Karpas-422 (cell line): Measurements from ENCODE around the gene AXIN1. TPM values are rescaled to one million over a fixed set of nuclear protein-coding genes. Genes with fewer than 3 reads are reported as not detected.

ENCODE experiments used
- DNase-seq: peaks from one replicate; pipeline ENCODE4 v3.0.0-alpha.2; 2015
- H2AFZ ChIP-seq: fragments of 200-600 bp; sonication (generic); 2 replicates; pipeline ENCODE4 v1.6.1; 2014; ENCODE audit warnings: antibody characterized with exemption, low read length, mixed read lengths
- H3K27ac ChIP-seq: fragments of 200-600 bp; sonication (generic); 2 replicates; pipeline ENCODE4 v1.5.1; 2014; ENCODE audit warnings: mild to moderate bottlenecking, low read length, moderate library complexity
- H3K27me3 ChIP-seq: fragments of 200-600 bp; sonication (generic); 2 replicates; pipeline ENCODE4 v1.6.1; 2014; ENCODE audit warnings: low read length, mixed read lengths
- H3K36me3 ChIP-seq: fragments of 200-600 bp; sonication (generic); 2 replicates; pipeline ENCODE4 v1.6.1; 2014; ENCODE audit warnings: low read length, mixed read lengths; ENCODE audit not compliant: insufficient read depth
- H3K4me1 ChIP-seq: fragments of 200-600 bp; sonication (generic); 2 replicates; pipeline ENCODE4 v1.6.1; 2014; ENCODE audit warnings: mild to moderate bottlenecking, low read length, mixed read lengths
- H3K4me2 ChIP-seq: fragments of 200-600 bp; sonication (generic); 2 replicates; pipeline ENCODE4 v1.6.1; 2014; ENCODE audit warnings: low read length, low read depth, mild to moderate bottlenecking; ENCODE audit not compliant: poor library complexity, severe bottlenecking
- H3K4me3 ChIP-seq: fragments of 200-600 bp; sonication (generic); 2 replicates; pipeline ENCODE4 v1.5.1; 2014; ENCODE audit warnings: mild to moderate bottlenecking, antibody characterized with exemption, low read length, mixed read lengths
- H3K79me2 ChIP-seq: fragments of 200-600 bp; sonication (generic); 2 replicates; pipeline ENCODE4 v1.6.1; 2014; ENCODE audit warnings: mild to moderate bottlenecking, low read length, mixed read lengths
- H3K9ac ChIP-seq: fragments of 200-600 bp; sonication (generic); 2 replicates; pipeline ENCODE4 v1.6.0; 2014; ENCODE audit warnings: low read length
- H3K9me2 ChIP-seq: fragments of 200-600 bp; sonication (generic), shearing (Covaris generic); replicated peaks from 2 replicates; pipeline ENCODE4 v1.6.0; 2014; ENCODE audit warnings: mild to moderate bottlenecking, low read length, moderate library complexity; ENCODE audit not compliant: insufficient read depth
- H3K9me3 ChIP-seq: fragments of 300-700, 200-600 bp; sonication (generic); 2 replicates; pipeline ENCODE4 v1.6.1; 2014; ENCODE audit warnings: low read length, mixed read lengths
- H4K20me1 ChIP-seq: fragments of 200-600 bp; sonication (generic); 2 replicates; pipeline ENCODE4 v1.6.1; 2014; ENCODE audit warnings: mild to moderate bottlenecking, antibody characterized with exemption, low read length, low read depth; ENCODE audit not compliant: insufficient read depth
- total RNA-seq: library from RNA; depleted of rRNA; stranded (reverse); fragments of >200 nt; shearing (Covaris generic); gene quantifications from 2 replicates; pipeline ENCODE4 v1.2.3, GENCODE V29; 2014; ENCODE audit warnings: low replicate concordance

The AXIN1 gene
- total RNA-seq, 1 experiment from 2014 or later: 14.6 TPM

DNA sequence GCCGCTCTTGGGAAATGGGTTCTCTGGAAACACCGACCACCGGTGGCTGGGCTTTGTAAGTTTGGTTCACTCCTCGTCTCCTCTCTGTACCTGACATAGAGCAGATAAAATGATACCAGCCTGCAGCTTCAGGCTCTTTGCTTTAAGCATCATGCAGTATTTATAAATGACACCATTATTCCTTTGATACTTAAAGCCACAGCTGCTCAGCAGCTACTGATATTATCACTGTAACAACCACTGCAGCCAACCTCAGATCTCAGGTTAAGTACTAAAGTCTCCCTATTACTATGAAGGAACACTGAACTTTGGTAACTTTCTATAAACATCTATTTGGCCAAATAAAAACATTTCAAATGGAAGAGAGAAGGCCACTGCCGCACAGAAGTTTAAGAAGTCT, 34.9 kb downstream of the AXIN1 start:
- Histone ChIP-seq H3K4me2 (no peak overlapping the region), H3K9me3 (no peaks in the 10 kb centered on the region), H2AFZ (no peak overlapping the region), H3K27me3 (no peaks in the 10 kb centered on the region), H3K9me2 (no peaks in the 10 kb centered on the region), H3K9ac (no peak overlapping the region), H4K20me1 (peaks cover 21% of the 10 kb centered on the region; the same call in 1 of the 2 replicates), H3K79me2 (peaks cover 77% of the 10 kb centered on the region), H3K4me3 (no peak overlapping the region), H3K27ac (no peak overlapping the region), H3K4me1 (no peaks in the 10 kb centered on the region), H3K36me3 (no peaks in the 10 kb centered on the region)
- no peak for DNase-seq

DNA sequence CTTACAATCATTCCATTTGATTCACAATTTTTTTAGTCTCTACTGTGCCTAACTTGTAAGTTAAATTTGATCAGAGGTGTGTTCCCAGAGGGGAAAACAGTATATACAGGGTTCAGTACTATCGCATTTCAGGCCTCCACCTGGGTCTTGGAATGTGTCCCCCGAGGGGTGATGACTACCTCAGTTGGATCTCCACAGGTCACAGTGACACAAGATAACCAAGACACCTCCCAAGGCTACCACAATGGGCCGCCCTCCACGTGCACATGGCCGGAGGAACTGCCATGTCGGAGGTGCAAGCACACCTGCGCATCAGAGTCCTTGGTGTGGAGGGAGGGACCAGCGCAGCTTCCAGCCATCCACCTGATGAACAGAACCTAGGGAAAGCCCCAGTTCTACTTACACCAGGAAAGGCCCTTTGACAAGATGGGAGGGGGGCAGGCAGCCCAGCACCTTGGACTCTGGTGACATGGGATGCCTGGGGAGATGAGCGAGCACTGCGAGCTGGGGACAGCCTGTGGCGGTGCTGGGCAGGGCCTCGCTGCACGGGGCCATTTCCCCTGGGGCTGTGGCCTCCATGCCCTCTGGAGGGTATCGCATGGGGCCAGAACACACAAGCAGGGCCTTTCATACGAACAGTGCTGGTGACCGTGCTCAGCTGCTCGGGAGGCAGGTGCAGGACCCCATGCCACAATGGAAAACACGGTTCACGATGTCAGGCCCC, 35.6 kb downstream of the AXIN1 start:
- H3K79me2 ChIP-seq: peaks cover 74% of the 10 kb centered on the region
- H3K4me3 ChIP-seq: no peak overlapping the region
- H3K36me3 ChIP-seq: no peaks in the 10 kb centered on the region
- H2AFZ ChIP-seq: no peak overlapping the region
- DNase-seq: no peak
- H3K27ac ChIP-seq: no peak overlapping the region
- H3K4me1 ChIP-seq: no peaks in the 10 kb centered on the region
- no peak overlapping the region for H3K9ac ChIP-seq
- no peaks in the 10 kb centered on the region for H3K27me3 ChIP-seq
- H3K4me2 ChIP-seq: no peak overlapping the region
- H3K9me2 ChIP-seq: no peaks in the 10 kb centered on the region
- peaks cover 21% of the 10 kb centered on the region; the same call in 1 of the 2 replicates for H4K20me1 ChIP-seq
- no peaks in the 10 kb centered on the region for H3K9me3 ChIP-seq

- Histone ChIP-seq H3K79me2 (peaks cover 57% of the 10 kb centered on the region), H4K20me1 (peaks cover 21% of the 10 kb centered on the region; the same call in 1 of the 2 replicates), H3K9me3 (no peaks in the 10 kb centered on the region), H2AFZ (no peak overlapping the region), H3K4me1 (no peaks in the 10 kb centered on the region), H3K9me2 (no peaks in the 10 kb centered on the region), H3K4me3 (no peak overlapping the region), H3K27ac (no peak overlapping the region), H3K9ac (no peak overlapping the region), H3K4me2 (no peak overlapping the region), H3K27me3 (no peaks in the 10 kb centered on the region), H3K36me3 (no peaks in the 10 kb centered on the region)
- no peak for DNase-seq
Measured at GRCh38 chr16:314795-315299, 37.7 kb downstream of the AXIN1 start.

- Histone ChIP-seq H3K27me3 (no peaks in the 10 kb centered on the region), H3K27ac (no peak overlapping the region), H3K4me1 (no peaks in the 10 kb centered on the region), H3K4me2 (no peak overlapping the region), H3K9me2 (no peaks in the 10 kb centered on the region), H3K79me2 (peaks cover 56% of the 10 kb centered on the region), H3K9me3 (no peaks in the 10 kb centered on the region), H2AFZ (no peak overlapping the region), H3K36me3 (no peaks in the 10 kb centered on the region), H4K20me1 (peaks cover 21% of the 10 kb centered on the region; the same call in 1 of the 2 replicates), H3K9ac (no peak overlapping the region), H3K4me3 (no peak overlapping the region)
- DNase-seq: no peak
Measured at GRCh38 chr16:314351-314750, 38.2 kb downstream of the AXIN1 start.

GRCh38 chr16:311725-312124, 40.8 kb downstream of the AXIN1 start:
- DNase-seq: no peak
- H3K9me3 ChIP-seq: no peaks in the 10 kb centered on the region
- H3K9ac ChIP-seq: no peak overlapping the region
- H3K27ac ChIP-seq: no peak overlapping the region
- H2AFZ ChIP-seq: no peak overlapping the region
- peaks cover 32% of the 10 kb centered on the region for H3K79me2 ChIP-seq
- H3K4me1 ChIP-seq: no peaks in the 10 kb centered on the region
- H3K4me3 ChIP-seq: no peak overlapping the region
- peaks cover 9% of the 10 kb centered on the region; the same call in 1 of the 2 replicates for H4K20me1 ChIP-seq
- H3K4me2 ChIP-seq: no peak overlapping the region
- H3K9me2 ChIP-seq: no peaks in the 10 kb centered on the region
- H3K36me3 ChIP-seq: no peaks in the 10 kb centered on the region
- no peaks in the 10 kb centered on the region for H3K27me3 ChIP-seq

DNA sequence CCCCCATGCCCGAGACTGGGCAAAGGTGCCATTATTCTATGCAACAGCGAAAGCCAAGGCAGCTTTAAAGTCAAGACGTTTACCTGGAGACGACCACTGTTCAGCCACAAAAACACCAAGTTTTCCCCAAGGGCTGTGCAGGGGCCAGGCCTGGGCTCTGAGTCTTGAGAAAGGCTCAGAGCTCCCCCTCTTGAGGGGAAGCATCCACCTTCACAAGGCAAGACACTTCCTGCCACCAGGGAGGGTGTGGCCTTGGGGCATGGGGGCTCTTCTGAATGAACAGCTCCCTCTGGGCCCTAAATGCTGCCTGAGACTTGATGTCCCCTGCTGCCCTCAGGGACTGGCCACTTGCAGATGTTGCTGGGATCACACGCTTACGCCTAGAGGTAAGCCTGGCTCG, 43.0 kb downstream of the AXIN1 start:
- Histone ChIP-seq H3K9me2 (no peaks in the 10 kb centered on the region), H3K79me2 (peaks cover 17% of the 10 kb centered on the region; the same call in 1 of the 2 replicates), H2AFZ (no peak overlapping the region), H3K27me3 (no peaks in the 10 kb centered on the region), H3K27ac (no peak overlapping the region), H3K9ac (no peak overlapping the region), H3K4me2 (no peak overlapping the region), H3K4me3 (no peak overlapping the region), H4K20me1 (0 out of 2 replicates have a peak, but pooled peaks cover 9% of the 10 kb centered on the region), H3K9me3 (no peaks in the 10 kb centered on the region), H3K36me3 (no peaks in the 10 kb centered on the region), H3K4me1 (no peaks in the 10 kb centered on the region)
- DNase-seq: no peak

DNA sequence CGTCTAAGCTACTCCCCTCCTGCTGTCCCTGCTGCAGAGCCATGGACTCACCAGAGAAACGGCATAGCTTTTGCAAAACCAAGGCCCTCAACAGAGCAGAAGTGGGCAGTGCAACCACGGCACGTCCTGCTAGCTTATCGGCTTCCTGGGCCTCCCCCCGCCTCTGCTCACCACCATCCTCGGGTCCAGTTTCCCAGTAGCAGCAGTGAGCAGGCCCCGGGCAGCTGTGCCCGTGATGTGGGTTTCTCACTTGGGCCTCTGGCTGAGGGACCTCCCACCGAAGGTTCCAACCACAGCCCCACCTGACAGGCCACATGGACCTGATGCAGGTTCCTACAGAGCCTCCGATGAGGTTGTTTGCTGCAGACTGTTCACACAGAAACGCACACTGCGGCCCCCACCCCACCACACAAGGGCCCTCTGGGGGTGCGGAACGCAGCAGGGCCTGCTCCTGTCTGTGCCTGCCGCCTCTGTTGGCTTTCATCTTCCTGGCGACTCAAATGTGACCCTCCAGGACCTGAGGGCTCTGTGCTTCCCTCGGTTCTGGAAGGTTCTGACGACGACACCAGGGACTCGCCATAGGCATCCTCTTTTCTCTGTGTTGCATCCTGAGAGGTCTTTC, 44.7 kb downstream of the AXIN1 start:
- Histone ChIP-seq H4K20me1 (0 out of 2 replicates have a peak, but pooled peaks cover 3% of the 10 kb centered on the region), H3K27me3 (no peaks in the 10 kb centered on the region), H3K36me3 (no peaks in the 10 kb centered on the region), H3K9me2 (no peaks in the 10 kb centered on the region), H3K79me2 (peaks cover 13% of the 10 kb centered on the region; the same call in 1 of the 2 replicates), H3K4me3 (no peak overlapping the region), H3K9me3 (no peaks in the 10 kb centered on the region), H3K4me1 (no peaks in the 10 kb centered on the region), H3K9ac (no peak overlapping the region), H2AFZ (no peak overlapping the region), H3K4me2 (no peak overlapping the region), H3K27ac (no peak overlapping the region)
- no peak for DNase-seq

DNA sequence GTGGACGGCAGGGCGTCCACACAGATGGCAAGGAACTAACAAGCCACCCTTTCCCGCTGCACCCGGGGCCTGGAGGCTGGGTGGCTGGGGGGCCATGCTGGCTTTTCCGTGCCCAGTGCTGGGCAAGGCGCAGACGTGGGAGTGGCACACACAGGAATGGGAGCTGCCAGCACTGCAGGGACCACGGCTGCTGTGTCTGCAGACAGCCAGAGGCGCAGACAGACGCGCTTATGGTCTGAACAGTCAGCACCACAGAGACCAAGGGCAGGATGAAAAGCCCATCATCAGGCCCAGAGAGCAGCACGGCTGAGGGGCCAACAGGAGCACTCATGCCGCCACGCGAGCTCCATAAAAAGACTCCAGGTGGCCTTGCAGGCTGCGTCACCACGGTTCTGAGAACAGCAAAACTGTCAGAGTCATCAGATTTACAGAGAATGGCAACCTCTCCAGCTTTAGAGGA, 45.6 kb downstream of the AXIN1 start:
- Histone ChIP-seq H3K9ac (no peak overlapping the region), H3K27ac (no peak overlapping the region), H2AFZ (no peak overlapping the region), H3K9me3 (no peaks in the 10 kb centered on the region), H3K27me3 (no peaks in the 10 kb centered on the region), H3K4me2 (no peak overlapping the region), H3K4me1 (no peaks in the 10 kb centered on the region), H3K4me3 (no peak overlapping the region), H3K79me2 (0 out of 2 replicates have a peak, but pooled peaks cover 7% of the 10 kb centered on the region), H4K20me1 (0 out of 2 replicates have a peak, but pooled peaks cover 3% of the 10 kb centered on the region), H3K36me3 (no peaks in the 10 kb centered on the region), H3K9me2 (no peaks in the 10 kb centered on the region)
- no peak for DNase-seq
